Measurements from ENCODE around the gene CACNG8.

- no peak for TF ChIP-seq PATZ1 (CRISPR knock-in tag; IDR thresholded peaks at IDR 0.05; ENCODE audit: borderline replicate concordance)
- no peak for TF ChIP-seq ZC3H10 (CRISPR knock-in tag; IDR thresholded peaks at IDR 0.05)
- no peak for TF ChIP-seq CREB5 (CRISPR knock-in tag; IDR thresholded peaks at IDR 0.05; ENCODE audit: low read depth)
- TF ChIP-seq RARB (CRISPR knock-in tag; IDR thresholded peaks at IDR 0.05), result no peak
- TF ChIP-seq CSDC2 (CRISPR knock-in tag; IDR thresholded peaks at IDR 0.05), result no peak
- no peak for TF ChIP-seq ZNF8 (CRISPR knock-in tag; IDR thresholded peaks at IDR 0.05)
- no peak for TF ChIP-seq BACH2 (CRISPR knock-in tag; IDR thresholded peaks at IDR 0.05; ENCODE audit: borderline replicate concordance)
- TF ChIP-seq SNAI2 (CRISPR knock-in tag; IDR thresholded peaks at IDR 0.05), result no peak
- TF ChIP-seq ZNF70 (CRISPR knock-in tag; IDR thresholded peaks at IDR 0.05), result no peak
Observed at GRCh38 chr19:53985863-53986262, 23.1 kb downstream of the CACNG8 start.

All from SK-N-SH treated with all-trans-retinoic acid at 6 μM for 48 hours (cell line).